ENCODE data around the gene PRDM1.

The PRDM1 gene

GRCh38 chr6:106056746-106057390 lies 29.3 kb upstream of the PRDM1 start:
- TF ChIP-seq, protein P1, sequence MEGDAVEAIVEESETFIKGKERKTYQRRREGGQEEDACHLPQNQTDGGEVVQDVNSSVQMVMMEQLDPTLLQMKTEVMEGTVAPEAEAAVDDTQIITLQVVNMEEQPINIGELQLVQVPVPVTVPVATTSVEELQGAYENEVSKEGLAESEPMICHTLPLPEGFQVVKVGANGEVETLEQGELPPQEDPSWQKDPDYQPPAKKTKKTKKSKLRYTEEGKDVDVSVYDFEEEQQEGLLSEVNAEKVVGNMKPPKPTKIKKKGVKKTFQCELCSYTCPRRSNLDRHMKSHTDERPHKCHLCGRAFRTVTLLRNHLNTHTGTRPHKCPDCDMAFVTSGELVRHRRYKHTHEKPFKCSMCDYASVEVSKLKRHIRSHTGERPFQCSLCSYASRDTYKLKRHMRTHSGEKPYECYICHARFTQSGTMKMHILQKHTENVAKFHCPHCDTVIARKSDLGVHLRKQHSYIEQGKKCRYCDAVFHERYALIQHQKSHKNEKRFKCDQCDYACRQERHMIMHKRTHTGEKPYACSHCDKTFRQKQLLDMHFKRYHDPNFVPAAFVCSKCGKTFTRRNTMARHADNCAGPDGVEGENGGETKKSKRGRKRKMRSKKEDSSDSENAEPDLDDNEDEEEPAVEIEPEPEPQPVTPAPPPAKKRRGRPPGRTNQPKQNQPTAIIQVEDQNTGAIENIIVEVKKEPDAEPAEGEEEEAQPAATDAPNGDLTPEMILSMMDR (IDR thresholded peaks at IDR 0.05; ENCODE audit: borderline replicate concordance, insufficient read depth, low read depth, low read length) = no peak

DNA sequence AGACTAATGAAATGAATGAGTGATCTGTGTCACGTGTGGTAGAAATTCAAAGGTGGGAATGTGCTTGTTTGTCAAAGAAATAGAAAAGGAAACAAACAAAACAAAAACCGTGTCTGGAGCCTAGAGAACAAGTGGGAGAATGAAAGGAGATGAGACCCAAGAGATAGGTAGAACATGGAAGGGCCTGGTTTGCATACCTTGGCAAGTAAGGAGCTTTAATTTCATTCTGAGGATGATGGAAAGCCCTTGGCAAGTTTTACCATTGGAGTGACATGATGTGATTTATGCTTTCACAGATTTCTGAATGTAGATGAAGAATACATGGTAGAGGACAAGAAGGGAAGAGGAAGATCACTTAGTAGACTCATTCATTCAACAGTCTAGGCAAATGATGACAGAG lies 26.8 kb upstream of the PRDM1 start:
- no peak overlapping the region for H3K4me3 ChIP-seq (ENCODE audit: low read depth, low read length)
- TF ChIP-seq, protein P1 (IDR thresholded peaks at IDR 0.05; ENCODE audit: borderline replicate concordance, insufficient read depth, low read depth, low read length) = no peak

More at GRCh38 chr6:106056746-106057390, 29.3 kb upstream of the PRDM1 start:
- no peak overlapping the region for H3K4me3 ChIP-seq (ENCODE audit: low read depth, low read length)

DNA sequence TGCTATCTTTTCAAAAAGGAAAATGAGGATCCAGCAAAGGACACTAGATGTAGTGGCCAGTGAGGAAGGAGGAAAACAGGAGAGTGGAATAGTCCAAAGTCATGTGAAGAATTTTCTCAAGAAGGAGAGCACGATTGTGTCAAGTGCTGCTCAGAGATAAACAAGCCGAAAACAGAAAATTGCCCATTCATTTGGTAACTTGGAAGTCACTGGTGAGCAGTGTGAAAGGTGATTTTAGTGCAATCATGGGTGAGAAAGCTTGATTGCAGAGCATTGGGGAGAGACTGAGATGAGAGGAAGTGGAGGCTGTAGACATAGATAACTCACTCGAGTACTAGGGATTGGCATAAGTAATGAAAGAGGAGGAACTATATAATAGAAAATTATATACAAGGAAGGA lies 26.0 kb upstream of the PRDM1 start:
- TF ChIP-seq, protein P1 (IDR thresholded peaks at IDR 0.05; ENCODE audit: borderline replicate concordance, insufficient read depth, low read depth, low read length) = no peak

GRCh38 chr6:106063448-106063850 lies 22.7 kb upstream of the PRDM1 start:
- H3K4me3 ChIP-seq (ENCODE audit: low read depth, low read length) = no peak overlapping the region
- TF ChIP-seq, protein P1 (IDR thresholded peaks at IDR 0.05; ENCODE audit: borderline replicate concordance, insufficient read depth, low read depth, low read length) = no peak

More for the DNA sequence above, 26.0 kb upstream of the PRDM1 start:
- no peak overlapping the region for H3K4me3 ChIP-seq (ENCODE audit: low read depth, low read length)

- TF ChIP-seq, protein P1 (IDR thresholded peaks at IDR 0.05; ENCODE audit: borderline replicate concordance, insufficient read depth, low read depth, low read length) = no peak
- no peak overlapping the region for H3K4me3 ChIP-seq (ENCODE audit: low read depth, low read length)
Measured at GRCh38 chr6:106064142-106064541, 22.0 kb upstream of the PRDM1 start.

DNA sequence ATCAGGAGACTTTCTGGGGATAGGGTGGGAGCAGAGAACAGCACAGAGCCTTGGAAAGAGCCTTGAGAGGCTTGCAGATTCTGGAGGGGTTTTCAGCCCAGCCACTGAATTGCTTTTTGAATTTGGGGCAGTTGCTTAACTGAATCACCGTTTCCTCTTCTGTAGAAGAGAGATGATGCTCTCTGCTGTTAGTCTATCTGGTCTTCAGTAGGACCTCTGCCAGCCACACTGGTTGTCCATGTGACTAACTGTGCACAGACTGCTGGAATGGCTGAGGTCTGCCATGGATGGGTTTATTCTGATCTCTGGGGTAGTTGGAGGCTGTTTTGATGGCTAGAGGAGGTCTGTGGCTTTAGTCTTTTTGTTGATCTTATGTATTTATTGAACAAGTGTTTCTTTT lies 21.4 kb upstream of the PRDM1 start:
- TF ChIP-seq, protein P1 (IDR thresholded peaks at IDR 0.05; ENCODE audit: borderline replicate concordance, insufficient read depth, low read depth, low read length) = no peak
- H3K4me3 ChIP-seq (ENCODE audit: low read depth, low read length) = no peak overlapping the region

DNA sequence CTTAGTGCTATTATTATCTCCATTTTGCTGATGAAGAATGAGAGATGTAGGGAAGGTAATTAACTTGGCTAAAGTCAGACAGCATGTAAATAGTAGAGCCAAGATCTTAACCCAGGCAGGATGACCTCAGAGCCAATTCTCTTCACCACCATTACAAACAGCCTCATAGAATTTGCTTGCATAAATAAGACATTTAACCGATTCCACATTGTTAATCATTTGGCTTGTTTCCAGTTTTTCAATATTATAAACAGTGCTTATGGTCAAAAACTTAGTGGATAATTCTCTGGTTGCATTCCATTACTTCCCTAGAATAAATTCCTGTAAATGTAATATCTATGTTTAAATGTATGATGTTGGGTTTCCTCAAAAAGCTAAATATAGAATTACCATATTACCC lies 19.1 kb upstream of the PRDM1 start:
- TF ChIP-seq, protein P1 (IDR thresholded peaks at IDR 0.05; ENCODE audit: borderline replicate concordance, insufficient read depth, low read depth, low read length) = no peak
- H3K4me3 ChIP-seq (ENCODE audit: low read depth, low read length) = no peak overlapping the region

Measured in GM12875 (cell line).